ENCODE measurements around the gene NEIL3. TPM values are rescaled to one million over a fixed set of nuclear protein-coding genes. Genes with fewer than 3 reads are reported as not detected.

Gene NEIL3
- polyA plus RNA-seq, 1 experiment = 3.7 TPM

DNA sequence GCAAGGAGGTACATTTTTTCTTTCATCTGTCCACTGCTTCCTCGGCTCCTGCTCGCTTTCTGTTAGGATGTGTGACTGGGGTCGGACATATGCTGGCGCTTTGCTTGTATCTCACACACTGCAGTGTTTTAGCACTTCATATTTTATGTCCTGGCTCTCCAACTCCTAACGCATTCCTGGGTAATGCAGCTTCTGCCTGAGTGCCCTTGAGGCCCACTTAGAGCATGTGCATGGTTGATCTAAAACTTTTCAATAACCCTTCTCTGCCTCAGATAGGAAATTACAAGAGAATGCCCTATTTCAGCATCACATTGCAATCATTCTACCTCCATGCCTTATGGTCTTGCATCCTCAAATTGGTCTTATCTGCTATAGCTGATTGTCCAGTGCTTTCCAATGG, 65.3 kb downstream of the NEIL3 start:
- ChIA-PET POLR2A (no interaction called here), CTCF (interaction anchor here (0.8 to 1.1 kb wide), 2 partner anchors 35 to 66 kb away, joined by 3 to 4 read pairs; no protein-coding TSS in a partner anchor)
- TF ChIP-seq, protein P1, sequence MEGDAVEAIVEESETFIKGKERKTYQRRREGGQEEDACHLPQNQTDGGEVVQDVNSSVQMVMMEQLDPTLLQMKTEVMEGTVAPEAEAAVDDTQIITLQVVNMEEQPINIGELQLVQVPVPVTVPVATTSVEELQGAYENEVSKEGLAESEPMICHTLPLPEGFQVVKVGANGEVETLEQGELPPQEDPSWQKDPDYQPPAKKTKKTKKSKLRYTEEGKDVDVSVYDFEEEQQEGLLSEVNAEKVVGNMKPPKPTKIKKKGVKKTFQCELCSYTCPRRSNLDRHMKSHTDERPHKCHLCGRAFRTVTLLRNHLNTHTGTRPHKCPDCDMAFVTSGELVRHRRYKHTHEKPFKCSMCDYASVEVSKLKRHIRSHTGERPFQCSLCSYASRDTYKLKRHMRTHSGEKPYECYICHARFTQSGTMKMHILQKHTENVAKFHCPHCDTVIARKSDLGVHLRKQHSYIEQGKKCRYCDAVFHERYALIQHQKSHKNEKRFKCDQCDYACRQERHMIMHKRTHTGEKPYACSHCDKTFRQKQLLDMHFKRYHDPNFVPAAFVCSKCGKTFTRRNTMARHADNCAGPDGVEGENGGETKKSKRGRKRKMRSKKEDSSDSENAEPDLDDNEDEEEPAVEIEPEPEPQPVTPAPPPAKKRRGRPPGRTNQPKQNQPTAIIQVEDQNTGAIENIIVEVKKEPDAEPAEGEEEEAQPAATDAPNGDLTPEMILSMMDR (IDR thresholded peaks at IDR 0.05; ENCODE audit: low read depth, low read length) = no peak
- no peak overlapping the region for H3K27ac ChIP-seq (ENCODE audit: low read depth, low read length)
- H3K4me3 ChIP-seq (ENCODE audit: low read depth, low read length) = no peak overlapping the region
- no peak for DNase-seq (ENCODE audit: low read depth, low spot score)
- no peaks in the 10 kb centered on the region for H3K27me3 ChIP-seq (ENCODE audit: control insufficient read depth, insufficient read depth, low read length)
- H3K9me3 ChIP-seq (ENCODE audit: control insufficient read depth, insufficient read depth, low read length) = no peaks in the 10 kb centered on the region

DNA sequence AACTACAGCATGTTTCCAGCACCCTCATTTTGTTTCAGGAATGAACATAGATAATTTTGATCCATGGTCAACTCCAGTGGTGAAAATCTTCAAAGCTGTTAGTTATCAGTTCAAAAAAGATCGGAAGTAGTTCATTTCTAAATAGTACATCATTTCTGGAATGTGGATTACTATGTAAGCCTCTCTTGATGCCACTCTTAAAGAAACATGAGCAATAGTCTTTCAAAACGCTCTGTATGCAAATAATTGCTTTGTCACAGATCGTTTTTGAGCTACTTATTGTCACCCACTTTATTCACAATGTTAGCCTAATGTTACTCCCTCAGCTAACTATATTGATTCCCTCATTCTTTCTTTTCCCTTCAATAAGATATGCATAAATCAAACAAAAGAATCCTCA, 65.7 kb downstream of the NEIL3 start:
- ChIA-PET CTCF (interaction anchor here (0.8 to 1.1 kb wide), 2 partner anchors 35 to 66 kb away, joined by 3 to 4 read pairs; no protein-coding TSS in a partner anchor), POLR2A (no interaction called here)
- Histone ChIP-seq H3K27ac (ENCODE audit: low read depth, low read length) (no peak overlapping the region), H3K27me3 (ENCODE audit: control insufficient read depth, insufficient read depth, low read length) (no peaks in the 10 kb centered on the region), H3K4me3 (ENCODE audit: low read depth, low read length) (no peak overlapping the region), H3K9me3 (ENCODE audit: control insufficient read depth, insufficient read depth, low read length) (no peaks in the 10 kb centered on the region)
- TF ChIP-seq, protein P1 (IDR thresholded peaks at IDR 0.05; ENCODE audit: low read depth, low read length) = no peak
- DNase-seq (ENCODE audit: low read depth, low spot score) = no peak

DNA sequence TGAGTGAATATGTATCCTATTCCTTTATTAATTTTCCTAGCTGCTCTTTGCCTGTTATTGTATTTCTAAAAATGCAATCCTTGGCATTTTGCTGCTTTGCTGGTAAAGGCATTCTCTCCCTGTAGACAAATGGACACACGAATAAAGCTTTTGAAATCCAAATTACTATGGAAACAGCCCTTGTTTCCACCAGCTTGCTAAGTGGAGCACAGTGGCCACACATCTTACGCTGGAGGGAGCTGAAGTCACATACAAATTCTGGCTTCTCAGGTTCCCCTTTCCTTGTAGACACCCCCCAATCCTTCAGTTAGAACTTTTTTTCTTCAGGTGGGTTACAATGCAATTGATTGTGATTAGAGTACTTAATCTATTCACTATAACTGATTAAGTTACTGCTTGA, 66.3 kb downstream of the NEIL3 start:
- TF ChIP-seq, protein P1 (IDR thresholded peaks at IDR 0.05; ENCODE audit: low read depth, low read length) = no peak
- Histone ChIP-seq H3K27ac (ENCODE audit: low read depth, low read length) (no peak overlapping the region), H3K4me3 (ENCODE audit: low read depth, low read length) (no peak overlapping the region), H3K27me3 (ENCODE audit: control insufficient read depth, insufficient read depth, low read length) (no peaks in the 10 kb centered on the region), H3K9me3 (ENCODE audit: control insufficient read depth, insufficient read depth, low read length) (peaks cover 6% of the 10 kb centered on the region; the same call in 1 of the 2 replicates)
- no peak for DNase-seq (ENCODE audit: low read depth, low spot score)
- CTCF ChIA-PET = interaction anchor here (1.1 kb wide), 1 partner anchor 36 kb away, joined by 4 read pairs; no protein-coding TSS in a partner anchor
- POLR2A ChIA-PET = no interaction called here

DNA sequence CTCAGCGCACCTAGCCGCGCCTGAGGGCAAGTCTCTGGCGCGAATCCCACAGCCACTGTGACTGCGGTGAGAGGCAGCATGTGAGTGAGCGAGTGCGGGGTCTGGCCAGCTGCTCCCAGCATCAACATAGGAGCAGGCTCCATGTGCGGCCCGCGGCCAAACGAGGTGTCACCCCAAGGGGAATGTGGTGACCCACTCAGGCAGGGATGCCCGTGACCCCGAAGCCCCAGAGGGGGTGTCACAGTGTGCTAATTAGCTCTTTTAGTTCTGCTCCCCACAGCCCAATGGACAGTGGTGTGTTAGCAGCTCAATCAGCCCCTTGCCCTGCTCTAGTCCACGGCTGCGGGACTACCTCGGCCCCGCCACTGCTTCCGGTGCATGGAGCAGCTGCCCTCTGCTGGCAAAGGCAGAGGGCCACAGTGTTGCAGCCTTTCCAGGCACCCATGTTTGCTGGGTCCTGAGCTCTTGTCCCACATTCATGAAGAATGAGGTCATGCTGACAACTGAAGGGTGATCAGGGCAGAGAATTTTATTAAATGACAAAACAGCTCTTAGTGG, 71.1 kb downstream of the NEIL3 start:
- ChIA-PET POLR2A (no interaction called here), CTCF (interaction anchor here (0.9 kb wide), 1 partner anchor 130 kb away, joined by 3 read pairs; no protein-coding TSS in a partner anchor)
- H3K9me3 ChIP-seq (ENCODE audit: control insufficient read depth, insufficient read depth, low read length) = peaks cover 9% of the 10 kb centered on the region; the same call in 1 of the 2 replicates
- no peaks in the 10 kb centered on the region for H3K27me3 ChIP-seq (ENCODE audit: control insufficient read depth, insufficient read depth, low read length)
- no peak overlapping the region for H3K4me3 ChIP-seq (ENCODE audit: low read depth, low read length)
- H3K27ac ChIP-seq (ENCODE audit: low read depth, low read length) = no peak overlapping the region
- no peak for DNase-seq (ENCODE audit: low read depth, low spot score)
- TF ChIP-seq, protein P1 (IDR thresholded peaks at IDR 0.05; ENCODE audit: low read depth, low read length) = no peak

DNA sequence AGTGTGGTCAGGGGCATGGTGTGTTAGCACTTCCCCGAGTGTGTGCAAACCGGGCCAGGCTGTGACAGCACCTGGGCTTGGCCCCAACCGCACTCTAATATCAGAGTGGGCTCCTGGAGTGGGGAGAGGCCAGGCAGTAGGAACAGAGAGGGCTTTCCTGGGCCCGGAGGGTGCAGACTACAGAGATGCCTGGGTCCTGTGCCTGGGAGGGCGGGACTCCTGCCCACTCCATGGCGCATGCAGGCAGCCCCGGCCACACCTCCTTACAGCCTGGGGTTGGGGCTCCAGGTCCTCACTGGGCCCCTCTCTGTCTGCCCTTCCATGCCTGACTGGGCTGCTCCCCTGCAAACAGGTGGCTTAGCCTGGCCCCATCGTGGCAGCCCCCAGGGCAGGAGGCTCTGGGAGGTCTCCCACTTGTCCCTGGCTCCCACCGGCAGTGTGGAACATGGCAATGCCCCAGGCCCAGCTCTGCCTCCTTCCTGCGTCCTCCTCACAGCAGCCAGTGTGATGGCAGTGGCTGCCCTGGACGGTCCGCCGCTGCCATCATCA, 72.2 kb downstream of the NEIL3 start:
- H3K27ac ChIP-seq (ENCODE audit: low read depth, low read length) = no peak overlapping the region
- H3K9me3 ChIP-seq (ENCODE audit: control insufficient read depth, insufficient read depth, low read length) = peaks cover 9% of the 10 kb centered on the region; the same call in 1 of the 2 replicates
- ChIA-PET POLR2A (no interaction called here), CTCF (no interaction called here)
- no peak overlapping the region for H3K4me3 ChIP-seq (ENCODE audit: low read depth, low read length)
- no peaks in the 10 kb centered on the region for H3K27me3 ChIP-seq (ENCODE audit: control insufficient read depth, insufficient read depth, low read length)
- DNase-seq (ENCODE audit: low read depth, low spot score) = no peak
- TF ChIP-seq, protein P1 (IDR thresholded peaks at IDR 0.05; ENCODE audit: low read depth, low read length) = no peak

All from AG04450 (cell line).